WTC11 (cell line): ENCODE results near the gene SLC22A31. TPM values are rescaled to one million over a fixed set of nuclear protein-coding genes. Genes with fewer than 3 reads are reported as not detected.

Experiments used
- ATAC-seq: fragments of 200-7000 bp; cut with Tn5 transposase; 2 replicates; pipeline ENCODE4 v1.10.0; 2021; ENCODE audit warnings: mild to moderate bottlenecking, moderate library complexity
- CTCF ChIA-PET: fragments of 300-600 bp; sonication (Branson Sonifier 250); formaldehyde crosslinking; loops from one replicate; lab custom pipeline; 2021; ENCODE audit warnings: antibody characterized with exemption; lab: Charles Lee
- POLR2A ChIA-PET: fragments of 350-600 bp; sonication (Branson Sonifier 250); formaldehyde crosslinking; loops from one replicate; lab custom pipeline; 2021; ENCODE audit warnings: antibody characterized with exemption; lab: Charles Lee
- DNase-seq: peaks from one replicate; pipeline ENCODE4 v3.0.0; 2021; ENCODE audit warnings: low spot score
- H3K27ac Mint-ChIP-seq: 2 replicates; pipeline ENCODE4 v1.8.0; 2021; ENCODE audit warnings: mixed read lengths
- H3K27me3 Mint-ChIP-seq: 2 replicates; pipeline ENCODE4 v1.8.0; 2021; ENCODE audit warnings: low read depth, mild to moderate bottlenecking, moderate library complexity, mixed read lengths
- H3K36me3 Mint-ChIP-seq: 2 replicates; pipeline ENCODE4 v1.8.0; 2021; ENCODE audit warnings: mixed read lengths
- H3K4me1 Mint-ChIP-seq: 2 replicates; pipeline ENCODE4 v1.8.0; 2022; ENCODE audit warnings: mixed read lengths
- H3K4me3 Mint-ChIP-seq: 2 replicates; pipeline ENCODE4 v1.8.0; 2021; ENCODE audit warnings: mild to moderate bottlenecking, moderate library complexity, mixed read lengths
- H3K9me3 Mint-ChIP-seq: 2 replicates; pipeline ENCODE4 v1.8.0; 2021; ENCODE audit warnings: mixed read lengths
- ATF3 ChIP-seq: sonication (generic); formaldehyde crosslinking; conservative IDR thresholded peaks from 2 replicates; pipeline ENCODE4 v1.8.1; 2022; ENCODE audit warnings: mild to moderate bottlenecking, missing genetic modification reagents
- ATF6 ChIP-seq: sonication (generic); formaldehyde crosslinking; IDR thresholded peaks from 2 replicates; pipeline ENCODE4 v1.8.1; 2023; ENCODE audit warnings: mild to moderate bottlenecking, missing genetic modification reagents
- CBFB ChIP-seq: sonication (generic); formaldehyde crosslinking; IDR thresholded peaks from 2 replicates; pipeline ENCODE4 v1.8.1; 2022; ENCODE audit warnings: mild to moderate bottlenecking, low read depth, missing genetic modification reagents
- CTCF ChIP-seq: fragments of 200-600 bp; IDR thresholded peaks from 2 replicates; pipeline ENCODE4 v1.8.0; 2022; ENCODE audit warnings: antibody characterized with exemption
- E2F4 ChIP-seq: sonication (generic); formaldehyde crosslinking; IDR thresholded peaks from 2 replicates; pipeline ENCODE4 v1.8.1; 2022; ENCODE audit warnings: low read depth, mild to moderate bottlenecking, moderate library complexity, missing genetic modification reagents, borderline replicate concordance
- ERG ChIP-seq: fragments of 250-450 bp; sonication (Bioruptor Pico); IDR thresholded peaks from 2 replicates; pipeline ENCODE4 v1.8.0; 2021; ENCODE audit warnings: mild to moderate bottlenecking
- ESRRA ChIP-seq: sonication (generic); formaldehyde crosslinking; IDR thresholded peaks from 2 replicates; pipeline ENCODE4 v1.8.1; 2022; ENCODE audit warnings: mild to moderate bottlenecking, missing genetic modification reagents, borderline replicate concordance
- ETV6 ChIP-seq: sonication (generic); formaldehyde crosslinking; IDR thresholded peaks from 2 replicates; pipeline ENCODE4 v1.8.1; 2022; ENCODE audit warnings: mild to moderate bottlenecking, missing genetic modification reagents
- FOXJ3 ChIP-seq: sonication (generic); formaldehyde crosslinking; IDR thresholded peaks from 2 replicates; pipeline ENCODE4 v1.9.0; 2021; ENCODE audit warnings: missing genetic modification reagents, mild to moderate bottlenecking, borderline replicate concordance
- IRF1 ChIP-seq: sonication (generic); formaldehyde crosslinking; IDR thresholded peaks from 2 replicates; pipeline ENCODE4 v1.8.0; 2023; ENCODE audit warnings: missing genetic modification reagents
- KAT7 ChIP-seq: sonication (generic); formaldehyde crosslinking; IDR thresholded peaks from 2 replicates; pipeline ENCODE4 v1.8.1; 2023; ENCODE audit warnings: missing genetic modification reagents, mild to moderate bottlenecking, borderline replicate concordance
- MAX ChIP-seq: sonication (generic); formaldehyde crosslinking; IDR thresholded peaks from 2 replicates; pipeline ENCODE4 v1.8.0; 2022; ENCODE audit warnings: mild to moderate bottlenecking, missing genetic modification reagents
- NR1H2 ChIP-seq: sonication (generic); formaldehyde crosslinking; IDR thresholded peaks from 2 replicates; pipeline ENCODE4 v1.9.0; 2021; ENCODE audit warnings: mild to moderate bottlenecking, moderate library complexity, missing genetic modification reagents
- TCF7 ChIP-seq: sonication (generic); formaldehyde crosslinking; IDR thresholded peaks from 2 replicates; pipeline ENCODE4 v1.8.0; 2022; ENCODE audit warnings: mild to moderate bottlenecking, low read depth, missing genetic modification reagents, moderate library complexity
- TEAD4 ChIP-seq: sonication (generic); formaldehyde crosslinking; IDR thresholded peaks from 2 replicates; pipeline ENCODE4 v1.8.0; 2022; ENCODE audit warnings: mild to moderate bottlenecking, missing genetic modification reagents
- ZBTB21 ChIP-seq: sonication (generic); formaldehyde crosslinking; IDR thresholded peaks from 2 replicates; pipeline ENCODE4 v1.8.1; 2023; ENCODE audit warnings: mild to moderate bottlenecking, missing genetic modification reagents, borderline replicate concordance
- ZNF232 ChIP-seq: sonication (generic); formaldehyde crosslinking; IDR thresholded peaks from 2 replicates; pipeline ENCODE4 v1.8.0; 2022; ENCODE audit warnings: mild to moderate bottlenecking, missing genetic modification reagents
- ZNF512 ChIP-seq: sonication (generic); formaldehyde crosslinking; IDR thresholded peaks from 2 replicates; pipeline ENCODE4 v1.8.1; 2022; ENCODE audit warnings: missing genetic modification reagents, borderline replicate concordance
- ZNF532 ChIP-seq: fragments of 250-450 bp; sonication (Bioruptor Pico); IDR thresholded peaks from 2 replicates; pipeline ENCODE4 v1.9.0; 2021; ENCODE audit warnings: mild to moderate bottlenecking, borderline replicate concordance
- ZSCAN18 ChIP-seq: fragments of 250-450 bp; sonication (Bioruptor Pico); IDR thresholded peaks from 2 replicates; pipeline ENCODE4 v2.1.2; 2022; ENCODE audit warnings: mild to moderate bottlenecking, moderate library complexity
- total RNA-seq: library from RNA; stranded (reverse); gene quantifications from 3 replicates; pipeline ENCODE4 v1.2.3, GENCODE V29; 2021

The SLC22A31 gene
- total RNA-seq, 1 experiment from 2014 or later, result 12.1 TPM

GRCh38 chr16:89209522-89210044 is 9.2 kb upstream of the SLC22A31 start:
- Mint-ChIP-seq H3K9me3 (no peaks in the 10 kb centered on the region), H3K4me3 (no peak overlapping the region), H3K4me1 (no peaks in the 10 kb centered on the region), H3K27ac (no peak overlapping the region), H3K36me3 (no peaks in the 10 kb centered on the region), H3K27me3 (peaks cover 15% of the 10 kb centered on the region)
- ChIA-PET CTCF (interaction anchor here (0.7 kb wide), 1 partner anchor 42 kb away, joined by 3 read pairs; no protein-coding TSS in a partner anchor), POLR2A (no interaction called here)
- TF ChIP-seq ZSCAN18 (CRISPR knock-in tag) (no peak), NR1H2 (CRISPR knock-in tag) (no peak), CTCF (no peak), ATF3 (no peak), KAT7 (CRISPR knock-in tag) (no peak), ZNF232 (CRISPR knock-in tag) (no peak), TCF7 (no peak), IRF1 (CRISPR knock-in tag) (no peak), MAX (no peak), ETV6 (CRISPR knock-in tag) (no peak), ATF6 (CRISPR knock-in tag) (no peak), ZNF512 (CRISPR knock-in tag) (no peak), ESRRA (CRISPR knock-in tag) (no peak), ZNF532 (no peak), ERG (no peak), ZBTB21 (CRISPR knock-in tag) (no peak), CBFB (CRISPR knock-in tag) (no peak), E2F4 (CRISPR knock-in tag) (no peak), FOXJ3 (CRISPR knock-in tag) (no peak), TEAD4 (CRISPR knock-in tag) (no peak)
- DNase-seq, result no peak
- ATAC-seq, result no peak; the same call in 1 of the 2 replicates
